T-helper 2 cell (primary cell): ENCODE data around the gene CYP21A2.
"Not testable (repeated sequence)": the region's sequence is repeated elsewhere in the genome, so short reads cannot be mapped to it uniquely, and the experiment has no call there.

ENCODE experiments used
- DNase-seq, 5 experiments: peaks; one replicate each; pipeline versions ENCODE4 v3.0.0 to v3.0.0-alpha.2; 2012 to 2022

The CYP21A2 gene

GRCh38 chr6:32056254-32056653 is 18.0 kb downstream of the CYP21A2 start:
- no peak for DNase-seq

GRCh38 chr6:32057966-32058365 is 19.8 kb downstream of the CYP21A2 start:
- no peak for DNase-seq

GRCh38 chr6:32058511-32058963 is 20.3 kb downstream of the CYP21A2 start:
- DNase-seq = no peak

GRCh38 chr6:32060966-32061655 is 22.9 kb downstream of the CYP21A2 start:
- no peak for DNase-seq

- no peak for DNase-seq
Observed at GRCh38 chr6:32064706-32065105, 26.5 kb downstream of the CYP21A2 start.

- not testable (repeated sequence) for DNase-seq
Observed at GRCh38 chr6:32067521-32067920, 29.3 kb downstream of the CYP21A2 start.

- not testable (repeated sequence) for DNase-seq
Observed at GRCh38 chr6:32068315-32068714, 30.1 kb downstream of the CYP21A2 start.

- no peak for DNase-seq
Observed at GRCh38 chr6:32068867-32069266, 30.7 kb downstream of the CYP21A2 start.

GRCh38 chr6:32069460-32069859 is 31.2 kb downstream of the CYP21A2 start:
- DNase-seq = no peak

- no peak for DNase-seq
Observed at GRCh38 chr6:32069878-32070515, 31.8 kb downstream of the CYP21A2 start.

GRCh38 chr6:32070814-32071543 is 32.8 kb downstream of the CYP21A2 start:
- no peak for DNase-seq

- no peak for DNase-seq
Observed at GRCh38 chr6:32073101-32073500, 34.9 kb downstream of the CYP21A2 start.

- no peak for DNase-seq
Observed at GRCh38 chr6:32073613-32074012, 35.4 kb downstream of the CYP21A2 start.

GRCh38 chr6:32074996-32075532 is 36.8 kb downstream of the CYP21A2 start:
- no peak for DNase-seq

GRCh38 chr6:32075781-32076180 is 37.6 kb downstream of the CYP21A2 start:
- DNase-seq = no peak

GRCh38 chr6:32076321-32076809 is 38.1 kb downstream of the CYP21A2 start:
- no peak for DNase-seq

- DNase-seq = no peak
Observed at GRCh38 chr6:32079566-32080290, 41.5 kb downstream of the CYP21A2 start.

- no peak for DNase-seq
Observed at GRCh38 chr6:32081168-32081990, 43.2 kb downstream of the CYP21A2 start.

- DNase-seq = no peak
Observed at GRCh38 chr6:32082478-32082877, 44.3 kb downstream of the CYP21A2 start.

- no peak for DNase-seq
Observed at GRCh38 chr6:32082935-32083334, 44.7 kb downstream of the CYP21A2 start.
